Thoracic aorta (tissue), 2 donors: ENCODE results near the gene MS4A1. TPM values are rescaled to one million over a fixed set of nuclear protein-coding genes. Genes with fewer than 3 reads are reported as not detected.

Source experiments
- ATAC-seq: fragments of 150-250 bp; one replicate; pipeline ENCODE4 v1.8.0; 2017; ENCODE audit warnings: low read depth; ENCODE audit not compliant: insufficient number of reproducible peaks, low FRiP score
- DNase-seq: peaks from one replicate; pipeline ENCODE4 v3.0.0-alpha.2; 2020; ENCODE audit warnings: low spot score
- H3K27ac ChIP-seq, 2 donors: fragments of 200-600 bp; sonication (generic); 1 replicate in 1 of 2; 2 replicates in 1 of 2; pipeline ENCODE4 v1.5.1; 2016; ENCODE audit warnings: mild to moderate bottlenecking in 2 of 2, moderate library complexity in 2 of 2
- H3K27me3 ChIP-seq: fragments of 200-600 bp; sonication (generic); replicated peaks from 2 replicates; pipeline ENCODE4 v1.6.0; 2016; ENCODE audit warnings: mild to moderate bottlenecking; ENCODE audit not compliant: insufficient read depth
- H3K36me3 ChIP-seq: fragments of 200-600 bp; sonication (generic); one replicate; pipeline ENCODE4 v1.5.1; 2016
- H3K4me1 ChIP-seq, 2 donors: fragments of 200-600 bp; sonication (generic); 1 replicate in 1 of 2; 2 replicates in 1 of 2; pipeline versions ENCODE4 v1.5.1 to v1.6.0; 2016; ENCODE audit warnings: low read depth in 2 of 2, mild to moderate bottlenecking in 1 of 2; ENCODE audit not compliant: control insufficient read depth in 1 of 2
- H3K4me3 ChIP-seq: fragments of 200-600 bp; sonication (generic); 2 replicates; pipeline ENCODE4 v1.5.1; 2016; ENCODE audit warnings: mild to moderate bottlenecking
- H3K9me3 ChIP-seq: fragments of 200-600 bp; sonication (generic); 2 replicates; pipeline ENCODE4 v1.5.1; 2016
- total RNA-seq, 2 donors: library from RNA; depleted of rRNA; stranded (reverse); fragments of >200 nt; gene quantifications; one replicate each; pipeline versions ENCODE4 v1.1.0 to v1.2.3, GENCODE V29; 2016
- TF ChIP-seq, protein P1 (sequence below): fragments of 200-600 bp; sonication (generic); IDR thresholded peaks from one replicate; pipeline ENCODE4 v1.5.1; 2019; ENCODE audit warnings: antibody characterized with exemption

Gene MS4A1
- total RNA-seq, 2 donors from 2014 or later: 0.35 TPM; not detected in 1

DNA sequence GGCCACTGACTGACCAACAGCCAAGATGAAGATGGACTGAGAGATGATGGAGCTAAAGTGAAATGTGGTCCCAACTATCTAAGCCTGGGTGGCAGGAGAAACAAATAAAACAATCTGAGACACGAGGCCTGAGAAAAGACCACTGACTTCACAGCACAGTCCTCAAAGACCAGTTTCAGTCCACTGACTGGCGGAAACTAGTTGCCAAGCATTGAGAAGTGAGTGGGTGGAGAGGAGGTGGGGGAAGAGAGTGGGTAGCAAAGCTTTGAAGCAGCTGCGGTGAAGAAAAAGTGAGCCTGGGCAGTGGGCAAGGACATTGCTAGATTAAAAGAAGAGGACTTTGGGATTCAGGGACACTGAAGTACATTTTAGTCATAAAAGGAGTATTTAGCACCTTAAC, 1.9 kb downstream of the MS4A1 start:
- TF ChIP-seq, protein P1, sequence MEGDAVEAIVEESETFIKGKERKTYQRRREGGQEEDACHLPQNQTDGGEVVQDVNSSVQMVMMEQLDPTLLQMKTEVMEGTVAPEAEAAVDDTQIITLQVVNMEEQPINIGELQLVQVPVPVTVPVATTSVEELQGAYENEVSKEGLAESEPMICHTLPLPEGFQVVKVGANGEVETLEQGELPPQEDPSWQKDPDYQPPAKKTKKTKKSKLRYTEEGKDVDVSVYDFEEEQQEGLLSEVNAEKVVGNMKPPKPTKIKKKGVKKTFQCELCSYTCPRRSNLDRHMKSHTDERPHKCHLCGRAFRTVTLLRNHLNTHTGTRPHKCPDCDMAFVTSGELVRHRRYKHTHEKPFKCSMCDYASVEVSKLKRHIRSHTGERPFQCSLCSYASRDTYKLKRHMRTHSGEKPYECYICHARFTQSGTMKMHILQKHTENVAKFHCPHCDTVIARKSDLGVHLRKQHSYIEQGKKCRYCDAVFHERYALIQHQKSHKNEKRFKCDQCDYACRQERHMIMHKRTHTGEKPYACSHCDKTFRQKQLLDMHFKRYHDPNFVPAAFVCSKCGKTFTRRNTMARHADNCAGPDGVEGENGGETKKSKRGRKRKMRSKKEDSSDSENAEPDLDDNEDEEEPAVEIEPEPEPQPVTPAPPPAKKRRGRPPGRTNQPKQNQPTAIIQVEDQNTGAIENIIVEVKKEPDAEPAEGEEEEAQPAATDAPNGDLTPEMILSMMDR: no peak
- DNase-seq (no peak), ATAC-seq (no peak)
- Histone ChIP-seq H3K4me1 (no peaks in the 10 kb centered on the region), H3K27ac (no peak overlapping the region), H3K27me3 (no peaks in the 10 kb centered on the region), H3K9me3 (no peaks in the 10 kb centered on the region), H3K36me3 (no peaks in the 10 kb centered on the region), H3K4me3 (no peak overlapping the region)

DNA sequence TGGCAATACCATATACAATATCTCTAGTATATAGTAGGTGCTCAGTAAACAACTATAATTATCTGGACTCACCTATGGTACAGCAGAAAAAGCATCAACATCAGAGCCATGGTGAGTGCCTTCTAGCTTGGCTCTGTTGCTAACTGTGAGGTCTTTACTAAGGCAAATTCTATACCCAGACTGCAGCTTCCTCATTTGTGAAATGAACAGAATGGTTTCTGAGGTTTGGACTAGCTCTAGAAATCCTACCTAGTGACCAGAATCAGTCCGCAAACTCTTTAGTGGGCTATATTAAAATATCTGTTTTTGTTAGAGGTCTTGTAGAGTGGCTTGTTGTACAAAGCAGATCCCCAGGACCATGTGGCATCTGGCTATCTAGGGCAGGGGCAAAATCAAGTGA, 3.7 kb downstream of the MS4A1 start:
- no peak overlapping the region for H3K27ac ChIP-seq
- no peak for DNase-seq
- H3K36me3 ChIP-seq: no peaks in the 10 kb centered on the region
- no peaks in the 10 kb centered on the region for H3K4me1 ChIP-seq
- H3K4me3 ChIP-seq: no peak overlapping the region
- no peaks in the 10 kb centered on the region for H3K27me3 ChIP-seq
- ATAC-seq: no peak
- TF ChIP-seq, protein P1: no peak
- H3K9me3 ChIP-seq: no peaks in the 10 kb centered on the region

- Histone ChIP-seq H3K4me1 (no peaks in the 10 kb centered on the region), H3K27me3 (no peaks in the 10 kb centered on the region), H3K27ac (no peak overlapping the region), H3K4me3 (no peak overlapping the region), H3K36me3 (no peaks in the 10 kb centered on the region), H3K9me3 (no peaks in the 10 kb centered on the region)
- DNase-seq (no peak), ATAC-seq (no peak)
- TF ChIP-seq, protein P1: no peak
Observed at GRCh38 chr11:60468829-60469228, 13.2 kb downstream of the MS4A1 start.

GRCh38 chr11:60469723-60470122, 14.1 kb downstream of the MS4A1 start:
- Histone ChIP-seq H3K4me3 (no peak overlapping the region), H3K9me3 (no peaks in the 10 kb centered on the region), H3K4me1 (no peaks in the 10 kb centered on the region), H3K36me3 (no peaks in the 10 kb centered on the region), H3K27ac (no peak overlapping the region), H3K27me3 (no peaks in the 10 kb centered on the region)
- TF ChIP-seq, protein P1: no peak
- ATAC-seq (no peak), DNase-seq (no peak)

DNA sequence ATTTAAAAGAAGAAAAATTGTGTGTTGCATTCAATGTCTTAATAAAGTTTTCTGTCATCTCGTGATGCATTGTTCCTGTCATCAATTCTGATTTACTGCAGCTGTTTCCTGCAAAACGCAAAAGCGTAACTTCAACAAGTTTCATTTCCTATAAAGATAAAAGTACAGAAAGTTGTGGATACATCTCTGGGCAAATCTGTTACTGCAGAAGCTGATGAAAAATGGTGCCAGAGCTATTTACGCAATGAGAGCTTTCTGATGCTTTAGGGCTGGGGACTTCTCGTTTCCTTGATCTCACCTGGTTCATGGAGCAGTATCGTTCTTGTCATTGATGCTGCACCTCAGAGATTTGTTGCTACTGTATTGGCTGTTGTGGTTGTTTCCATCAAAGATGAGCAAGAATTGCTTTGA, 21.4 kb downstream of the MS4A1 start:
- TF ChIP-seq, protein P1: no peak

More for the DNA sequence above, 21.4 kb downstream of the MS4A1 start:
- no peak overlapping the region for H3K4me3 ChIP-seq
- DNase-seq (no peak), ATAC-seq (no peak)
- H3K36me3 ChIP-seq: no peaks in the 10 kb centered on the region
- H3K27ac ChIP-seq: no peak overlapping the region
- H3K27me3 ChIP-seq: no peaks in the 10 kb centered on the region
- no peaks in the 10 kb centered on the region for H3K4me1 ChIP-seq
- H3K9me3 ChIP-seq: no peaks in the 10 kb centered on the region
